IMR-90 (cell line): ENCODE results near the gene HES6. TPM values are rescaled to one million over a fixed set of nuclear protein-coding genes. Genes with fewer than 3 reads are reported as not detected.

Source experiments
- ATAC-seq: fragments of 200-7000 bp; cut with Tn5 transposase; 2 replicates; pipeline ENCODE4 v1.9.1; 2020; ENCODE audit warnings: low read depth, mild to moderate bottlenecking, moderate library complexity
- BruUV-seq: library from RNA; stranded (reverse); fragments of 400-500 nt; replicated peaks from 2 replicates; lab custom pipeline; 2021; lab: Mats Ljungman, UMichigan
- CTCF ChIA-PET: fragments of 300-600 bp; formaldehyde crosslinking; extraction: SDS; loops from one replicate; lab custom pipeline; 2021; ENCODE audit warnings: antibody characterized with exemption; lab: Yijun Ruan, JAX
- POLR2A ChIA-PET: fragments of 300-600 bp; sonication (Branson Sonifier 250); formaldehyde crosslinking; loops from one replicate; lab custom pipeline; 2022; ENCODE audit warnings: antibody characterized with exemption; ENCODE audit not compliant: unreplicated experiment; lab: Charles Lee
- DNase-seq: peaks from one replicate; pipeline ENCODE4 v3.0.0; 2013
- H2AFZ ChIP-seq: replicated peaks from 2 replicates; pipeline ENCODE3; 2013; ENCODE audit warnings: low read length, mild to moderate bottlenecking; ENCODE audit not compliant: poor library complexity
- H2AK5ac ChIP-seq: 2 replicates; pipeline ENCODE4 v1.6.1; 2013; ENCODE audit warnings: low read depth, low read length, inconsistent platforms
- H2AK9ac ChIP-seq: replicated peaks from 2 replicates; pipeline ENCODE3; 2013; ENCODE audit warnings: mild to moderate bottlenecking, low read depth, low read length, moderate library complexity; ENCODE audit not compliant: poor library complexity
- H2BK120ac ChIP-seq: 2 replicates; pipeline ENCODE4 v1.6.1; 2013; ENCODE audit warnings: low read depth, low read length, inconsistent platforms
- H2BK15ac ChIP-seq: 3 replicates; pipeline ENCODE4 v1.6.1; 2013; ENCODE audit warnings: low read depth, low read length, inconsistent platforms
- H2BK20ac ChIP-seq: 2 replicates; pipeline ENCODE4 v1.6.1; 2013; ENCODE audit warnings: low read depth, mild to moderate bottlenecking, inconsistent platforms, low read length, moderate library complexity
- H2BK5ac ChIP-seq: 2 replicates; pipeline ENCODE4 v1.6.1; 2013; ENCODE audit warnings: mild to moderate bottlenecking, low read depth, low read length, inconsistent platforms; ENCODE audit not compliant: poor library complexity, severe bottlenecking
- H3K14ac ChIP-seq: replicated peaks from 2 replicates; pipeline ENCODE4 v1.6.1; 2013; ENCODE audit warnings: low read depth, low read length, inconsistent platforms
- H3K18ac ChIP-seq: 2 replicates; pipeline ENCODE4 v1.6.1; 2013; ENCODE audit warnings: low read depth, low read length, control low read depth
- H3K23ac ChIP-seq: 2 replicates; pipeline ENCODE4 v1.6.1; 2013; ENCODE audit warnings: low read depth, low read length, inconsistent platforms
- H3K27ac ChIP-seq: 2 replicates; pipeline ENCODE4 v1.5.1; 2013; ENCODE audit warnings: mild to moderate bottlenecking, control low read depth, low read length; ENCODE audit not compliant: insufficient read depth
- H3K27me3 ChIP-seq: 2 replicates; pipeline ENCODE4 v1.6.1; 2013; ENCODE audit warnings: low read length; ENCODE audit not compliant: control insufficient read depth, insufficient read depth
- H3K36me3 ChIP-seq: 2 replicates; pipeline ENCODE4 v1.6.1; 2013; ENCODE audit warnings: low read length, mixed read lengths; ENCODE audit not compliant: control insufficient read depth, insufficient read depth
- H3K4ac ChIP-seq: 2 replicates; pipeline ENCODE4 v1.6.1; 2013; ENCODE audit warnings: low read depth, low read length, inconsistent platforms
- H3K4me1 ChIP-seq: 2 replicates; pipeline ENCODE4 v1.6.1; 2013; ENCODE audit warnings: low read length, mixed read lengths; ENCODE audit not compliant: control insufficient read depth, insufficient read depth
- H3K4me2 ChIP-seq: 2 replicates; pipeline ENCODE4 v1.6.1; 2013; ENCODE audit warnings: low read depth, mild to moderate bottlenecking, control low read depth, low read length, moderate library complexity
- H3K4me3 ChIP-seq: 2 replicates; pipeline ENCODE4 v1.5.1; 2013; ENCODE audit warnings: low read depth, mild to moderate bottlenecking, control low read depth, low read length, moderate library complexity; ENCODE audit not compliant: insufficient read depth
- H3K56ac ChIP-seq: 2 replicates; pipeline ENCODE4 v1.6.1; 2013; ENCODE audit warnings: low read length, inconsistent platforms; ENCODE audit not compliant: insufficient read depth; ENCODE audit errors: extremely low read depth
- H3K79me1 ChIP-seq, 2 experiments: 2 replicates each; pipeline ENCODE4 v1.6.1; 2013; ENCODE audit warnings: low read length in 2 of 2, inconsistent platforms in 1 of 2, low read depth in 1 of 2
- H3K9ac ChIP-seq: 2 replicates; pipeline ENCODE4 v1.6.1; 2013; ENCODE audit warnings: low read depth, low read length, control low read depth
- H3K9me1 ChIP-seq: 2 replicates; pipeline ENCODE4 v1.6.1; 2013; ENCODE audit warnings: low read length, inconsistent platforms; ENCODE audit not compliant: insufficient read depth
- H3K9me3 ChIP-seq: 2 replicates; pipeline ENCODE4 v1.6.1; 2013; ENCODE audit warnings: low read length; ENCODE audit not compliant: control insufficient read depth, insufficient read depth
- H4K20me1 ChIP-seq: 2 replicates; pipeline ENCODE4 v1.6.1; 2013; ENCODE audit warnings: low read length, inconsistent platforms; ENCODE audit not compliant: insufficient read depth
- H4K5ac ChIP-seq: 2 replicates; pipeline ENCODE4 v1.6.1; 2013; ENCODE audit warnings: mild to moderate bottlenecking, low read depth, low read length, control low read depth
- H4K8ac ChIP-seq, 2 experiments: 2 replicates each; pipeline ENCODE4 v1.6.1; 2013; ENCODE audit warnings: low read depth in 2 of 2, low read length in 2 of 2, control low read depth in 1 of 2, inconsistent platforms in 1 of 2
- H4K91ac ChIP-seq: 2 replicates; pipeline ENCODE4 v1.6.1; 2013; ENCODE audit warnings: low read depth, low read length, inconsistent platforms; ENCODE audit not compliant: insufficient read depth
- BHLHE40 ChIP-seq: fragments of 150-350 bp; IDR thresholded peaks from 2 replicates; pipeline ENCODE4 v1.6.1; 2016; ENCODE audit warnings: mild to moderate bottlenecking, low read depth, low read length
- CHD1 ChIP-seq: IDR thresholded peaks from 2 replicates; pipeline ENCODE4 v1.6.1; 2012; ENCODE audit warnings: low read depth, low read length, improper control_type of control experiment
- ELK1 ChIP-seq: fragments of 150-350 bp; IDR thresholded peaks from 2 replicates; pipeline ENCODE4 v1.6.1; 2016; ENCODE audit warnings: low read depth, mild to moderate bottlenecking, low read length, moderate library complexity, borderline replicate concordance
- MXI1 ChIP-seq: IDR thresholded peaks from 2 replicates; pipeline ENCODE4 v1.6.1; 2012; ENCODE audit warnings: low read depth, mild to moderate bottlenecking, low read length, moderate library complexity, borderline replicate concordance
- POLR2A ChIP-seq: IDR thresholded peaks from 2 replicates; pipeline ENCODE4 v1.6.1; 2012; ENCODE audit warnings: mild to moderate bottlenecking, low read depth, low read length
- RAD21 ChIP-seq: IDR thresholded peaks from 2 replicates; pipeline ENCODE4 v1.6.1; 2012; ENCODE audit warnings: low read length, improper control_type of control experiment
- RFX5 ChIP-seq: IDR thresholded peaks from 2 replicates; pipeline ENCODE4 v1.8.0; 2012; ENCODE audit warnings: low read depth, mild to moderate bottlenecking, low read length, moderate library complexity
- WGBS, 2 experiments: methylation state at CpG; one replicate each; pipeline versions ENCODE4 v1.1.5 to v1.1.7; 2013; ENCODE audit warnings: missing lambda C conversion rate in 2 of 2; ENCODE audit not compliant: insufficient read length in 1 of 2; ENCODE audit errors: extremely low coverage in 2 of 2; 5-methylcytosine and 5-hydroxymethylcytosine counted together
- dilution Hi-C: fragments of 300-500 bp; cut with HindIII; formaldehyde crosslinking; loops from one replicate; pipeline ENCODE4 v1.14.3; 2018; ENCODE audit warnings: low sequenced_read_pairs; ENCODE audit not compliant: unreplicated experiment
- in situ Hi-C: fragments of 300-500 bp; cut with MboI; formaldehyde crosslinking; loops from 3 replicates; pipeline ENCODE4 v1.14.3; 2019; ENCODE audit warnings: low sequenced_read_pairs, inconsistent platforms, mixed read lengths
- intact Hi-C: fragments of 100-400 bp; cut with micrococcal nuclease; formaldehyde crosslinking; loops from 2 replicates; pipeline ENCODE4 v1.10.0; 2022
- polyA plus RNA-seq, 3 experiments: library from polyadenylated mRNA; depleted of rRNA; stranded (reverse); fragments of >200 nt; gene quantifications; 2 replicates each; pipeline ENCODE4 v1.2.3, GENCODE V29; 2012; ENCODE audit warnings: low replicate concordance in 1 of 3
- total RNA-seq: library from RNA; depleted of rRNA; stranded (reverse); fragments of >200 nt; gene quantifications from 2 replicates; pipeline ENCODE4 v1.2.3, GENCODE V29; 2012

HES6 gene
- total and polyA plus RNA-seq, 2 of the 4 experiments (the other 2 are of a cell fraction): 1.3 to 3.3 TPM

GRCh38 chr2:238264072-238264460 lies 24.2 kb upstream of the HES6 start:
- no peak overlapping the region for H3K23ac ChIP-seq
- H4K91ac ChIP-seq: no peak overlapping the region
- no peak overlapping the region for H3K4ac ChIP-seq
- WGBS, 2 experiments: 100% methylated on average over 1 of the region's 4 CpGs; no CpG with 5 or more reads in 1 of the 2 experiments
- peaks cover 12% of the 10 kb centered on the region for H3K36me3 ChIP-seq
- no peak overlapping the region for H2AK9ac ChIP-seq
- no peaks in the 10 kb centered on the region for H3K79me1 ChIP-seq
- dilution Hi-C loops (no loop called here), intact Hi-C loops (loop anchor here (10.0 kb wide), 1 partner anchor 489 kb away; no protein-coding TSS in a partner anchor), in situ Hi-C loops (loop anchor here (5.0 kb wide), 1 partner anchor 407 kb away; the partner anchor contains the start of gene RAMP1)
- TF ChIP-seq MXI1: no peak
- TF ChIP-seq CHD1: no peak
- no peak for TF ChIP-seq BHLHE40
- TF ChIP-seq POLR2A: no peak
- no peak for TF ChIP-seq ELK1
- TF ChIP-seq RFX5: no peak
- no peak for TF ChIP-seq RAD21
- no peak overlapping the region for H2BK5ac ChIP-seq
- ChIA-PET CTCF (interaction anchor here (1.0 to 2.6 kb wide), 3 partner anchors 10 to 407 kb away, joined by 6 to 21 read pairs (median 9); no protein-coding TSS in a partner anchor), POLR2A (no interaction called here)
- no peak overlapping the region for H3K18ac ChIP-seq
- H4K8ac ChIP-seq: no peak overlapping the region
- H4K5ac ChIP-seq: no peak overlapping the region
- no peak overlapping the region for H2BK120ac ChIP-seq
- H2AK5ac ChIP-seq: no peak overlapping the region
- no peak overlapping the region for H3K9ac ChIP-seq
- H4K20me1 ChIP-seq: no peaks in the 10 kb centered on the region
- no peaks in the 10 kb centered on the region for H3K9me3 ChIP-seq
- no TSS peak for BruUV-seq
- no peak overlapping the region for H2BK15ac ChIP-seq
- H3K4me1 ChIP-seq: peaks cover 7% of the 10 kb centered on the region; the same call in 1 of the 2 replicates
- H3K14ac ChIP-seq: no peak overlapping the region
- H2AFZ ChIP-seq: no peak overlapping the region
- no peaks in the 10 kb centered on the region for H3K27me3 ChIP-seq
- no peak for ATAC-seq
- peaks cover 6% of the 10 kb centered on the region; the same call in 1 of the 2 replicates for H3K9me1 ChIP-seq
- H3K4me3 ChIP-seq: no peak overlapping the region
- H3K4me2 ChIP-seq: no peak overlapping the region
- DNase-seq: no peak
- H3K56ac ChIP-seq: no peak overlapping the region
- H2BK20ac ChIP-seq: no peak overlapping the region
- H3K27ac ChIP-seq: no peak overlapping the region
